GM12878 (cell line): ENCODE measurements around the gene BIRC7. TPM values are rescaled to one million over a fixed set of nuclear protein-coding genes. Genes with fewer than 3 reads are reported as not detected.

Experiments
- ATAC-seq: fragments of 200-7000 bp; cut with Tn5 transposase; 3 replicates; pipeline ENCODE4 v1.9.1; 2020; ENCODE audit warnings: mild to moderate bottlenecking, moderate library complexity
- BruUV-seq: library from RNA; stranded (reverse); fragments of 400-500 nt; replicated peaks from 2 replicates; lab custom pipeline; 2021; lab: Mats Ljungman, UMichigan
- CTCF ChIA-PET: fragments of 300-600 bp; sonication (Branson Sonifier 250); formaldehyde crosslinking; extraction: SDS; loops from one replicate; lab custom pipeline; 2021; ENCODE audit warnings: inconsistent platforms; lab: Yijun Ruan, JAX
- POLR2A ChIA-PET: fragments of 350-600 bp; formaldehyde crosslinking; extraction: SDS; loops from one replicate; lab custom pipeline; 2021; ENCODE audit warnings: inconsistent platforms; lab: Charles Lee
- RAD21 ChIA-PET: fragments of 300-600 bp; sonication (Branson Sonifier 250); formaldehyde crosslinking; loops from one replicate; lab custom pipeline; 2023; ENCODE audit warnings: antibody characterized with exemption; ENCODE audit not compliant: unreplicated experiment; lab: Charles Lee
- SMC1A ChIA-PET: fragments of 300-600 bp; sonication (Branson Sonifier 250); formaldehyde crosslinking; loops from one replicate; lab custom pipeline; 2023; ENCODE audit not compliant: unreplicated experiment, uncharacterized antibody; lab: Charles Lee
- DNase-seq: peaks from one replicate; pipeline ENCODE4 v3.0.0-alpha.2; 2011; ENCODE audit warnings: low read depth, low spot score
- FAIRE-seq: peaks from 3 replicates; lab custom pipeline; 2011; peaks lifted over from hg19 to GRCh38; lab: Jason Lieb, UNC
- H2AFZ ChIP-seq: 2 replicates; pipeline ENCODE4 v1.6.0; 2011; ENCODE audit warnings: low read depth, low read length, control low read depth; ENCODE audit not compliant: control insufficient read depth
- H3K27ac ChIP-seq: 2 replicates; pipeline ENCODE4 v1.5.1; 2011; ENCODE audit warnings: control low read depth; ENCODE audit not compliant: control insufficient read depth, insufficient read depth
- H3K27me3 ChIP-seq, 2 experiments: replicated peaks in 1 of 2; 2 replicates each; pipeline versions ENCODE4 v1.6.0 to v1.6.1; 2011; ENCODE audit warnings: low read length in 1 of 2; ENCODE audit not compliant: control insufficient read depth in 2 of 2, insufficient read depth in 2 of 2
- H3K36me3 ChIP-seq, 2 experiments: 2 replicates each; pipeline ENCODE4 v1.5.1; 2011; ENCODE audit warnings: low read length in 1 of 2; ENCODE audit not compliant: control insufficient read depth in 2 of 2, insufficient read depth in 2 of 2
- H3K4me1 ChIP-seq: 2 replicates; pipeline ENCODE4 v1.6.1; 2011; ENCODE audit warnings: mild to moderate bottlenecking, low read length, moderate library complexity, mixed read lengths; ENCODE audit not compliant: control insufficient read depth, insufficient read depth
- H3K4me2 ChIP-seq: 2 replicates; pipeline ENCODE4 v1.6.0; 2011; ENCODE audit warnings: control low read depth; ENCODE audit not compliant: control insufficient read depth, insufficient read depth
- H3K4me3 ChIP-seq: fragments of 200-600 bp; sonication (generic); 2 replicates; pipeline ENCODE4 v1.5.1; 2016
- H3K79me2 ChIP-seq: 2 replicates; pipeline ENCODE4 v1.6.0; 2011; ENCODE audit warnings: low read length; ENCODE audit not compliant: control insufficient read depth, insufficient read depth
- H3K9ac ChIP-seq: 2 replicates; pipeline ENCODE4 v1.8.0; 2011; ENCODE audit warnings: low read length, control low read depth, mixed read lengths; ENCODE audit not compliant: control insufficient read depth, insufficient read depth
- H3K9me3 ChIP-seq: replicated peaks from 3 replicates; pipeline ENCODE4 v1.5.1; 2011; ENCODE audit warnings: mild to moderate bottlenecking, low read length; ENCODE audit not compliant: control insufficient read depth, insufficient read depth
- H4K20me1 ChIP-seq: 2 replicates; pipeline ENCODE4 v1.6.0; 2011; ENCODE audit not compliant: control insufficient read depth, insufficient read depth
- CHD2 ChIP-seq: IDR thresholded peaks from 2 replicates; pipeline ENCODE4 v1.6.1; 2011; ENCODE audit warnings: low read depth, low read length, improper control_type of control experiment, borderline replicate concordance
- HCFC1 ChIP-seq: fragments of 150-350 bp; IDR thresholded peaks from 2 replicates; pipeline ENCODE4 v1.6.1; 2014; ENCODE audit warnings: low read length
- KLF5 ChIP-seq: fragments of 450-650 bp; IDR thresholded peaks from 2 replicates; pipeline ENCODE4 v1.6.1; 2014; ENCODE audit warnings: mild to moderate bottlenecking; ENCODE audit not compliant: partially characterized antibody
- MXI1 ChIP-seq: fragments of 150-350 bp; IDR thresholded peaks from 2 replicates; pipeline ENCODE4 v1.6.1; 2011; ENCODE audit warnings: low read depth, mild to moderate bottlenecking, inconsistent platforms, low read length, improper control_type of control experiment
- NRF1 ChIP-seq: conservative IDR thresholded peaks from 2 replicates; pipeline ENCODE4 v1.6.1; 2011; ENCODE audit warnings: mild to moderate bottlenecking, low read depth, low read length, improper control_type of control experiment
- PAX8 ChIP-seq: fragments of 450-650 bp; IDR thresholded peaks from 2 replicates; pipeline ENCODE4 v1.6.1; 2017; ENCODE audit warnings: mild to moderate bottlenecking, moderate library complexity
- PML ChIP-seq: IDR thresholded peaks from 2 replicates; pipeline ENCODE4 v1.6.1; 2012; ENCODE audit warnings: low read length, inconsistent platforms
- RBBP5 ChIP-seq: fragments of 200-600 bp; sonication (generic); conservative IDR thresholded peaks from 2 replicates; pipeline ENCODE4 v1.6.1; 2016
- SIN3A ChIP-seq: IDR thresholded peaks from 2 replicates; pipeline ENCODE4 v1.6.1; 2012; ENCODE audit warnings: low read depth, low read length, improper control_type of control experiment
- SP1 ChIP-seq: IDR thresholded peaks from one replicate; pipeline ENCODE4 v1.6.1; 2011; ENCODE audit warnings: low read depth, low read length
- SPI1 ChIP-seq: IDR thresholded peaks from 2 replicates; pipeline ENCODE4 v1.6.1; 2011; ENCODE audit warnings: low read depth, mild to moderate bottlenecking, low read length, moderate library complexity, borderline replicate concordance; ENCODE audit not compliant: insufficient read depth
- TCF3 ChIP-seq: IDR thresholded peaks from 2 replicates; pipeline ENCODE4 v1.6.1; 2012; ENCODE audit warnings: low read depth, mild to moderate bottlenecking, low read length, borderline replicate concordance; ENCODE audit not compliant: insufficient read depth
- ZNF24 ChIP-seq: fragments of 450-650 bp; IDR thresholded peaks from 2 replicates; pipeline ENCODE4 v1.6.1; 2017; ENCODE audit warnings: antibody characterized with exemption, mild to moderate bottlenecking
- WGBS: methylation state at CpG from one replicate; pipeline ENCODE4 v1.1.6; 2016; ENCODE audit warnings: low lambda C conversion rate; ENCODE audit not compliant: insufficient replicate concordance, insufficient coverage; ENCODE audit errors: missing lambda C conversion rate; 5-methylcytosine and 5-hydroxymethylcytosine counted together
- in situ Hi-C: fragments of 300-500 bp; cut with MboI; formaldehyde crosslinking; loops from 9 replicates; pipeline ENCODE4 v1.14.3; 2018; ENCODE audit warnings: mixed read lengths
- intact Hi-C: fragments of 100-400 bp; cut with micrococcal nuclease; formaldehyde crosslinking; loops from one replicate; pipeline ENCODE4 v1.14.2; 2022; ENCODE audit not compliant: unreplicated experiment
- polyA plus RNA-seq, 11 experiments: library from polyadenylated mRNA; depleted of rRNA in 4 of 11; unstranded in 6 of 11; stranded (reverse) in 5 of 11; fragments of >200 nt; fragmentation: Nextera tagmentation in 4 of 11; fragmentation: Illumina TruSeq in 1 of 11; extraction: Ambion mirVana in 4 of 11; extraction: Trizol in 1 of 11; gene quantifications; 1 replicate in 1 of 11; 2 replicates in 10 of 11; pipeline versions ENCODE4 v1.2.1 to v1.2.3, GENCODE V29; 2011 to 2016; ENCODE audit warnings: inconsistent platforms in 2 of 11, missing spikeins in 2 of 11, low read depth in 1 of 11
- total RNA-seq, 4 experiments: library from RNA; depleted of rRNA in 3 of 4; stranded (reverse); fragments of >200 nt in 3 of 4; fragmentation: Illumina TruSeq in 1 of 4; extraction: Trizol in 1 of 4; gene quantifications; 2 replicates each; pipeline versions ENCODE4 v1.2.1 to v1.2.3, GENCODE V29; 2013 to 2021
- TF ChIP-seq, protein P1 (sequence below): fragments of 150-350 bp; IDR thresholded peaks from 2 replicates; pipeline ENCODE4 v1.6.1; 2014; ENCODE audit warnings: mild to moderate bottlenecking, low read depth, low read length
- TF ChIP-seq, protein P2 (sequence below): IDR thresholded peaks from 2 replicates; pipeline ENCODE4 v1.6.1; 2011; ENCODE audit warnings: low read depth, low read length, improper control_type of control experiment, borderline replicate concordance

Gene BIRC7
- total and polyA plus RNA-seq, 10 of the 15 experiments (the other 5 are each of a cell fraction or from before 2014, with no cell fraction given): 0.31 TPM; not detected in 9

DNA sequence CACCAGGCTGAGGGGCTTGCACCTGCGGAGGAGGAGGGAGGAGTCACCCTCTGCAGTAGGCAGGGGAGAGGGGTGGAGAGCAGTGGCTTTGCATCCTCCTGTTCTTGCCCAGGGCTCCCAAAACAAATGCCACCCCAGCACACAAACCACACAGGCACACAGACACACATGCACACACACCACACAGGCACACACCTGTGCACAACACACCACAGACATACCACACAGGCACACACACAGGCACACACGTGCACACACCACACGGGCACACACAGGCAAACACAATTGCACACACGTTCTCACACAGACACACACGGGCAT is 46.4 kb upstream of the BIRC7 start:
- BruUV-seq: no TSS peak
- FAIRE-seq: no peak
- SMC1A ChIA-PET: no interaction called here
- H3K9me3 ChIP-seq: no peaks in the 10 kb centered on the region
- TF ChIP-seq RBBP5: no peak
- TF ChIP-seq HCFC1: no peak
- TF ChIP-seq, all 136 proteins: peak for 0
- Histone ChIP-seq H3K36me3 (no peaks in the 10 kb centered on the region), H3K79me2 (no peaks in the 10 kb centered on the region), H3K4me3 (no peak overlapping the region), H4K20me1 (no peaks in the 10 kb centered on the region), H3K4me1 (no peaks in the 10 kb centered on the region), H2AFZ (no peak overlapping the region), H3K4me2 (no peak overlapping the region), H3K9ac (no peak overlapping the region), H3K27ac (no peak overlapping the region), H3K27me3 (no peaks in the 10 kb centered on the region)
- ChIA-PET CTCF (no interaction called here), RAD21 (no interaction called here), POLR2A (no interaction called here)
- 13% methylated on average over 5 of the region's 5 CpGs for WGBS
- DNase-seq (no peak), ATAC-seq (no peak)
- in situ Hi-C loops: no loop called here
- intact Hi-C loops: no loop called here

DNA sequence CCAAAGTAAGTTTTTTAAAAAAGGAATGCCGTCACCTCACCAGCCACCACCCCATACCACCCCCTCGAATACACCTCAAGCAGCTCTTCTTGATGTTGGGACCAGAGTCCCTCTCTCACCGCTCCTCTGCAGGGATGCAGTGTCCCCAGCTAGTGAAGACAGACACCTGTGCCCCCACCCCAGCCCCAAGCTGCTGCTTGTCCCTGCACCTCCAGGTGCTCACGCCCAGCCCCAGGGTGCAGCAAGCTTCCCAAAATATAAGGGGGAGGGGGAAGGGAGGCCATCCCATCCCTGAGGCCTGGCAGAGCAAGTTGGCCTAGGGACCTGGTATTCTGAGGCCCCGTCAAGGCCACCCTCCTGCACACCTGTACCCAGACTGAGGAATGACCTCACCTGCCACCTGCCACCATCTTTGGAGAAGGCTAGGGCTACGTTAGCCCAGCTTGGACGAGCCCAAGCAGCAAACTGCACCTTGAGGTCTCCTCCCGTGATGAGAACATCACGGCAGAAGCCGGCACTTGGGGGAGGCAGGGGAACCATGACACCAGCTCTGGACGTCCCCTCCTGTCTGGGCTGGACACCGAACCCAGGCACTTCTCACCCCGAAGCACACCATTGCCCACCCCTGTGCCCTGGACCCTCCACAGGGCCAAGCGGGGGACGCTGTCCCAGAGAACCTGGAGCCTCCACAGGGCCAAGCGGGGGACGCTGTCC is 45.7 kb upstream of the BIRC7 start:
- Histone ChIP-seq H4K20me1 (no peaks in the 10 kb centered on the region), H3K4me1 (no peaks in the 10 kb centered on the region), H3K36me3 (peaks cover 0 to under 1% of the 10 kb centered on the region in 2 experiments; a peak in 2 of 4 replicates), H2AFZ (no peak overlapping the region), H3K27me3 (no peaks in the 10 kb centered on the region), H3K9ac (no peak overlapping the region), H3K9me3 (no peaks in the 10 kb centered on the region), H3K79me2 (no peaks in the 10 kb centered on the region), H3K4me3 (no peak overlapping the region), H3K27ac (no peak overlapping the region), H3K4me2 (no peak overlapping the region)
- FAIRE-seq (no peak), DNase-seq (no peak), ATAC-seq (no peak)
- ChIA-PET CTCF (no interaction called here), RAD21 (no interaction called here), SMC1A (no interaction called here), POLR2A (no interaction called here)
- BruUV-seq: no TSS peak
- in situ Hi-C loops: no loop called here
- WGBS: 54% methylated on average over 17 of the region's 17 CpGs
- intact Hi-C loops: no loop called here
- no peak for TF ChIP-seq CHD2
- TF ChIP-seq, protein P1, sequence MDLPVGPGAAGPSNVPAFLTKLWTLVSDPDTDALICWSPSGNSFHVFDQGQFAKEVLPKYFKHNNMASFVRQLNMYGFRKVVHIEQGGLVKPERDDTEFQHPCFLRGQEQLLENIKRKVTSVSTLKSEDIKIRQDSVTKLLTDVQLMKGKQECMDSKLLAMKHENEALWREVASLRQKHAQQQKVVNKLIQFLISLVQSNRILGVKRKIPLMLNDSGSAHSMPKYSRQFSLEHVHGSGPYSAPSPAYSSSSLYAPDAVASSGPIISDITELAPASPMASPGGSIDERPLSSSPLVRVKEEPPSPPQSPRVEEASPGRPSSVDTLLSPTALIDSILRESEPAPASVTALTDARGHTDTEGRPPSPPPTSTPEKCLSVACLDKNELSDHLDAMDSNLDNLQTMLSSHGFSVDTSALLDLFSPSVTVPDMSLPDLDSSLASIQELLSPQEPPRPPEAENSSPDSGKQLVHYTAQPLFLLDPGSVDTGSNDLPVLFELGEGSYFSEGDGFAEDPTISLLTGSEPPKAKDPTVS: no peak
- no peak for TF ChIP-seq MXI1
- TF ChIP-seq SPI1: no peak
- no peak for TF ChIP-seq SIN3A
- no peak for TF ChIP-seq NRF1
- TF ChIP-seq ZNF24: no peak
- TF ChIP-seq, protein P2, sequence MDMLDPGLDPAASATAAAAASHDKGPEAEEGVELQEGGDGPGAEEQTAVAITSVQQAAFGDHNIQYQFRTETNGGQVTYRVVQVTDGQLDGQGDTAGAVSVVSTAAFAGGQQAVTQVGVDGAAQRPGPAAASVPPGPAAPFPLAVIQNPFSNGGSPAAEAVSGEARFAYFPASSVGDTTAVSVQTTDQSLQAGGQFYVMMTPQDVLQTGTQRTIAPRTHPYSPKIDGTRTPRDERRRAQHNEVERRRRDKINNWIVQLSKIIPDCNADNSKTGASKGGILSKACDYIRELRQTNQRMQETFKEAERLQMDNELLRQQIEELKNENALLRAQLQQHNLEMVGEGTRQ: no peak
- no peak for TF ChIP-seq SP1
- TF ChIP-seq TCF3: no peak
- TF ChIP-seq KLF5: no peak
- TF ChIP-seq PML: no peak
- no peak for TF ChIP-seq PAX8
